HG03439 (cell line): Measurements from ENCODE around the gene LILRB2.
"Not testable (repeated sequence)": the region's sequence is repeated elsewhere in the genome, so short reads cannot be mapped to it uniquely, and the experiment has no call there.

Source experiments
- ATAC-seq: cut with Tn5 transposase; IDR thresholded peaks from one replicate; pipeline ENCODE4 v1.9.1; 2021; ENCODE audit warnings: mild to moderate bottlenecking, moderate library complexity; ENCODE audit not compliant: unreplicated experiment

LILRB2 gene

GRCh38 chr19:54281007-54281728, at the start of gene LILRB2:
Gene LILRB2, minus strand, starts transcription at chr19:54281110. Its CDS starts 614 bp downstream, at chr19:54280496.
- no peak for ATAC-seq

GRCh38 chr19:54329476-54330165, 48.7 kb upstream of the LILRB2 start:
- no peak for ATAC-seq

- ATAC-seq = not testable (repeated sequence)
These were observed 47.9 kb upstream of the LILRB2 start for GRCh38 chr19:54328781-54329180.

GRCh38 chr19:54325631-54326030, 44.7 kb upstream of the LILRB2 start:
- ATAC-seq = no peak

- ATAC-seq = no peak
These were observed 44.3 kb upstream of the LILRB2 start for GRCh38 chr19:54325194-54325621.

- ATAC-seq = no peak
These were observed 43.2 kb upstream of the LILRB2 start for GRCh38 chr19:54324071-54324470.

- ATAC-seq = not testable (repeated sequence)
These were observed 42.0 kb upstream of the LILRB2 start for GRCh38 chr19:54322934-54323333.

GRCh38 chr19:54322295-54322694, 41.4 kb upstream of the LILRB2 start:
- ATAC-seq = not testable (repeated sequence)

GRCh38 chr19:54319892-54320670, 39.2 kb upstream of the LILRB2 start:
- no peak for ATAC-seq

- ATAC-seq = no peak
These were observed 38.1 kb upstream of the LILRB2 start for GRCh38 chr19:54319049-54319448.

GRCh38 chr19:54317965-54318240, 37.0 kb upstream of the LILRB2 start:
- no peak for ATAC-seq

GRCh38 chr19:54317108-54317964, 36.4 kb upstream of the LILRB2 start:
- ATAC-seq = no peak

- no peak for ATAC-seq
These were observed 35.8 kb upstream of the LILRB2 start for GRCh38 chr19:54316746-54317107.

- ATAC-seq = no peak
These were observed 35.0 kb upstream of the LILRB2 start for GRCh38 chr19:54315956-54316355.

GRCh38 chr19:54312436-54313377, 31.8 kb upstream of the LILRB2 start, which contains the start of gene LILRA5:
Gene LILRA5, minus strand, starts transcription at chr19:54313166. Its CDS starts 147 bp downstream, at chr19:54313019.
- ATAC-seq = no peak

GRCh38 chr19:54312011-54312410, 31.1 kb upstream of the LILRB2 start:
- ATAC-seq = no peak

- ATAC-seq = no peak
These were observed 30.6 kb upstream of the LILRB2 start for GRCh38 chr19:54311486-54311885.

- no peak for ATAC-seq
These were observed 29.6 kb upstream of the LILRB2 start for GRCh38 chr19:54310543-54310942.

- no peak for ATAC-seq
These were observed 28.9 kb upstream of the LILRB2 start for GRCh38 chr19:54309811-54310210.
